BLaER1 (cell line): Measurements from ENCODE around the gene SS18.

Experiments used
- H3K27ac ChIP-seq: shearing (Covaris generic); formaldehyde crosslinking; 2 replicates; pipeline ENCODE4 v1.8.1; 2022
- H3K27me3 ChIP-seq: shearing (Covaris generic); formaldehyde crosslinking; 2 replicates; pipeline ENCODE4 v1.8.1; 2022
- H3K36me3 ChIP-seq: shearing (Covaris generic); formaldehyde crosslinking; 2 replicates; pipeline ENCODE4 v1.8.1; 2022
- H3K4me1 ChIP-seq: shearing (Covaris generic); formaldehyde crosslinking; 2 replicates; pipeline ENCODE4 v1.8.1; 2022
- H3K4me2 ChIP-seq: shearing (Covaris generic); formaldehyde crosslinking; 2 replicates; pipeline ENCODE4 v1.8.1; 2022
- H3K4me3 ChIP-seq: shearing (Covaris generic); formaldehyde crosslinking; 2 replicates; pipeline ENCODE4 v1.8.1; 2022
- H3K9ac ChIP-seq: shearing (Covaris generic); formaldehyde crosslinking; 2 replicates; pipeline ENCODE4 v1.8.1; 2022
- H3K9me3 ChIP-seq: shearing (Covaris generic); formaldehyde crosslinking; 2 replicates; pipeline ENCODE4 v1.8.1; 2022
- H4K20me1 ChIP-seq: shearing (Covaris generic); formaldehyde crosslinking; 2 replicates; pipeline ENCODE4 v1.8.1; 2022
- Cebpa-rat ChIP-seq: shearing (Covaris generic); IDR thresholded peaks from 2 replicates; pipeline ENCODE4 v1.8.1; 2022

SS18 gene

GRCh38 chr18:26008096-26008495, 82.3 kb downstream of the SS18 start:
- Histone ChIP-seq H3K4me3 (no peak overlapping the region), H3K9ac (no peak overlapping the region), H3K36me3 (no peaks in the 10 kb centered on the region), H3K4me2 (no peak overlapping the region), H4K20me1 (no peaks in the 10 kb centered on the region), H3K4me1 (peaks cover 8% of the 10 kb centered on the region), H3K27me3 (no peaks in the 10 kb centered on the region), H3K27ac (no peak overlapping the region), H3K9me3 (peaks cover 8% of the 10 kb centered on the region)
- TF ChIP-seq Cebpa-rat = no peak

GRCh38 chr18:26005950-26006349, 84.5 kb downstream of the SS18 start:
- no peak overlapping the region for H3K4me2 ChIP-seq
- no peak overlapping the region for H3K9ac ChIP-seq
- H3K4me3 ChIP-seq = no peak overlapping the region
- no peaks in the 10 kb centered on the region for H3K36me3 ChIP-seq
- no peak overlapping the region for H3K27ac ChIP-seq
- TF ChIP-seq Cebpa-rat = no peak
- H3K4me1 ChIP-seq = peaks cover 8% of the 10 kb centered on the region
- peaks cover 8% of the 10 kb centered on the region for H3K9me3 ChIP-seq
- no peaks in the 10 kb centered on the region for H4K20me1 ChIP-seq
- H3K27me3 ChIP-seq = no peaks in the 10 kb centered on the region

GRCh38 chr18:26004832-26005231, 85.6 kb downstream of the SS18 start:
- Histone ChIP-seq H3K27ac (no peak overlapping the region), H3K4me1 (peaks cover 8% of the 10 kb centered on the region), H3K36me3 (no peaks in the 10 kb centered on the region), H3K4me2 (0 out of 2 replicates have a peak overlapping the region, but pooled peaks have one; percentile 26), H4K20me1 (no peaks in the 10 kb centered on the region), H3K9me3 (peaks cover 8% of the 10 kb centered on the region), H3K9ac (no peak overlapping the region), H3K4me3 (no peak overlapping the region), H3K27me3 (no peaks in the 10 kb centered on the region)
- no peak for TF ChIP-seq Cebpa-rat

- H3K4me3 ChIP-seq = no peak overlapping the region
- H3K36me3 ChIP-seq = no peaks in the 10 kb centered on the region
- no peaks in the 10 kb centered on the region for H4K20me1 ChIP-seq
- H3K4me2 ChIP-seq = no peak overlapping the region
- no peaks in the 10 kb centered on the region for H3K27me3 ChIP-seq
- H3K4me1 ChIP-seq = peaks cover 8% of the 10 kb centered on the region
- no peak overlapping the region for H3K27ac ChIP-seq
- no peak for TF ChIP-seq Cebpa-rat
- H3K9ac ChIP-seq = no peak overlapping the region
- peaks cover 8% of the 10 kb centered on the region; the same call in 1 of the 2 replicates for H3K9me3 ChIP-seq
Observed at GRCh38 chr18:26003817-26004216, 86.6 kb downstream of the SS18 start.

- Histone ChIP-seq H3K9me3 (peaks cover 8% of the 10 kb centered on the region; the same call in 1 of the 2 replicates), H3K27me3 (no peaks in the 10 kb centered on the region), H3K4me2 (no peak overlapping the region), H3K4me3 (no peak overlapping the region), H3K36me3 (no peaks in the 10 kb centered on the region), H3K9ac (no peak overlapping the region), H4K20me1 (no peaks in the 10 kb centered on the region), H3K4me1 (peaks cover 8% of the 10 kb centered on the region), H3K27ac (no peak overlapping the region)
- TF ChIP-seq Cebpa-rat = no peak
Observed at GRCh38 chr18:26003356-26003755, 87.1 kb downstream of the SS18 start.

GRCh38 chr18:26002375-26002910, 88.0 kb downstream of the SS18 start:
- Histone ChIP-seq H3K27ac (no peak overlapping the region), H3K4me2 (no peak overlapping the region), H3K4me3 (no peak overlapping the region), H4K20me1 (no peaks in the 10 kb centered on the region), H3K9me3 (peaks cover 8% of the 10 kb centered on the region; the same call in 1 of the 2 replicates), H3K4me1 (peaks cover 8% of the 10 kb centered on the region), H3K27me3 (no peaks in the 10 kb centered on the region), H3K9ac (no peak overlapping the region), H3K36me3 (no peaks in the 10 kb centered on the region)
- no peak for TF ChIP-seq Cebpa-rat

- H3K27ac ChIP-seq = no peak overlapping the region
- H3K27me3 ChIP-seq = no peaks in the 10 kb centered on the region
Observed at GRCh38 chr18:25998461-25998860, 92.0 kb downstream of the SS18 start.

GRCh38 chr18:25992566-25992965, 97.8 kb downstream of the SS18 start:
- Histone ChIP-seq H3K36me3 (no peaks in the 10 kb centered on the region), H4K20me1 (no peaks in the 10 kb centered on the region), H3K4me3 (no peak overlapping the region), H3K4me2 (no peak overlapping the region), H3K27ac (no peak overlapping the region), H3K9ac (no peak overlapping the region), H3K27me3 (no peaks in the 10 kb centered on the region), H3K9me3 (peaks cover 6% of the 10 kb centered on the region; the same call in 1 of the 2 replicates), H3K4me1 (no peaks in the 10 kb centered on the region)
- TF ChIP-seq Cebpa-rat = no peak

More at GRCh38 chr18:25998461-25998860, 92.0 kb downstream of the SS18 start:
- H3K4me2 ChIP-seq = no peak overlapping the region
- H3K36me3 ChIP-seq = no peaks in the 10 kb centered on the region
- H4K20me1 ChIP-seq = no peaks in the 10 kb centered on the region
- no peak overlapping the region for H3K9ac ChIP-seq
- H3K4me1 ChIP-seq = no peaks in the 10 kb centered on the region
- H3K4me3 ChIP-seq = no peak overlapping the region
- TF ChIP-seq Cebpa-rat = no peak
- H3K9me3 ChIP-seq = no peaks in the 10 kb centered on the region

GRCh38 chr18:25990473-25990872, 99.9 kb downstream of the SS18 start:
- Histone ChIP-seq H3K4me3 (no peak overlapping the region), H3K4me2 (no peak overlapping the region), H3K36me3 (no peaks in the 10 kb centered on the region), H3K9me3 (peaks cover 6% of the 10 kb centered on the region; the same call in 1 of the 2 replicates), H3K4me1 (0 out of 2 replicates have a peak, but pooled peaks cover 5% of the 10 kb centered on the region), H4K20me1 (no peaks in the 10 kb centered on the region), H3K9ac (no peak overlapping the region), H3K27me3 (no peaks in the 10 kb centered on the region), H3K27ac (no peak overlapping the region)
- no peak for TF ChIP-seq Cebpa-rat

GRCh38 chr18:25985707-25986394, 104.6 kb downstream of the SS18 start:
- Histone ChIP-seq H3K9ac (no peak overlapping the region), H3K4me3 (no peak overlapping the region), H4K20me1 (no peaks in the 10 kb centered on the region), H3K27ac (no peak overlapping the region), H3K27me3 (no peaks in the 10 kb centered on the region), H3K36me3 (no peaks in the 10 kb centered on the region), H3K9me3 (peaks cover 6% of the 10 kb centered on the region; the same call in 1 of the 2 replicates), H3K4me1 (0 out of 2 replicates have a peak, but pooled peaks cover 5% of the 10 kb centered on the region), H3K4me2 (peak overlapping the region; percentile 19; the same call in 1 of the 2 replicates)
- TF ChIP-seq Cebpa-rat = no peak
